ENCODE measurements around the gene PTPRU.

GRCh38 chr1:29278124-29278523 is 41.8 kb downstream of the PTPRU start:
- no peak for TF ChIP-seq CTCF (IDR thresholded peaks at IDR 0.05)
- no peak for TF ChIP-seq POLR2A (IDR thresholded peaks at IDR 0.05)
- TF ChIP-seq POLR2AphosphoS5 (IDR thresholded peaks at IDR 0.05; ENCODE audit: insufficient read depth in 1 of 2, low read depth in 1 of 2): no peak

Measured in vagina (tissue), 2 donors.